HG03354 (cell line): Measurements from ENCODE around the gene SOX15.
"Not testable (repeated sequence)": the region's sequence is repeated elsewhere in the genome, so short reads cannot be mapped to it uniquely, and the experiment has no call there.

Source experiments
- ATAC-seq: cut with Tn5 transposase; IDR thresholded peaks from one replicate; pipeline ENCODE4 v1.9.1; 2021; ENCODE audit warnings: mild to moderate bottlenecking; ENCODE audit not compliant: unreplicated experiment, poor library complexity, severe bottlenecking

The SOX15 gene

DNA sequence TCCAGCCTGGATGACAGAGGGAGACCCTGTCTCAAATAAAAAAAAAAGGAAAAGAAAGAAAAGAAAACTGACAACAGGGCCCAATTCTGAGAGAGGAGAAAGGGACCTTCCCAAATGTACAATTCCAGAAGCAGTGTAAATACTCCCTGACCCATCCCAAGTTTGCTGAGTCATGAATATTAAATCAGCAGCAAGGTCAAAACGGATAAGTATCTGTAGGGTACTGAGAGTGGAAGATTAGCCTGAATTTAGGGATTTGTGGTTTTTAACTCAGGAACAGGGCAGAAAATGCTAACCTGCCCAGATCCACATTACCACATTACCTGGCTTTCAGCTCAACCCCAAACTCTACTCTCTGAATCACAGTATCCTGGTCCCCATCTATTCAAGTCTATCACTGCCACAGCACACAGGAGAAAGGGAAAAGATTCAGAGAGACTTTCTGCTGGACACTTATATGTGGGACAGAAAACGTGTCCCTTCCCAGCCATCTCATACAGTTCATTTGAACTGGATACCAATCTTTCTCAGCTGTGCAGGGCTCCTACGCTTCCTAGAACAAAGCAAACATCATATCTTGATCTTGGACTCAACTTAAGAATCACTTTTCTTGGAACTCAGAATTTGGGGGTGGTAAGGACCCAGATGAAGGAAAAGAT is 21.9 kb upstream of the SOX15 start:
- no peak for ATAC-seq

DNA sequence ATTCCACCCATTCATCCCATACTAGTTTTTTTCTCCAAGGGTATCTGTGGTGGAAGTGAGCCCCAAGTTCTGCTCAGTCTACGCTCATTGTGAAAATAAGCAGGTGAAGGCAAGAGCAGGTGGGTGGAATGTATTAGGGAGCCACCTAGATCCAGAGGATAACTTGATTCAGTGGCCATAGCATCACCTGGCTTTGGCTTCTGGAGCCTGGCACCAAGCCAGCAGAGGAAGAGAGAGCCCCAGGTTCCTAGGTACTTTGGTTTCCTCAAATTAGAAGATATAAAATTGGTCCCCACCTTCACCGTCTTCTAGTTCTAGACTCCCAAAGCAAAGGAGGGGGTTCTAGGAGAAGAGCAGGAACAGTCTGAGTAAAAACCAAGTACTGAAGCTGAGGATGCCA is 20.7 kb upstream of the SOX15 start:
- no peak for ATAC-seq

DNA sequence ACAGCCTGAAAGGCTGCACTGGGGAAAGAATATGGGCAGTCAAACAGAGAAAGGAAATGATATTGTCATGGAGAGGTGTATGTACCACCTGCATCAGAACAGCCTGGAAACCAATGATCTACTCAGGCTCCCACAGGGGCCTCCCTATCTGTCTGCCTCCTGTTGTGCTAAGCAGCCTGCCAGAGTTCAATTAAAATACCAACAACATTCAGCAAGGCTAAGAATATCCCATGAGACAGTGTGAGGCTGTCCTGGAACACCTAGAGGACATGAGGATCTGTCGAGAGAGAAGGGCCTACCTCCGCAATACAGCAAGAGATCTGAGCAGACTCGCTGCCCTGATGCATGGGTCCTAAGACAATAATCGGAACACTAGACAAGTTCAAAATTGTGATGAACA is 16.4 kb upstream of the SOX15 start:
- no peak for ATAC-seq

DNA sequence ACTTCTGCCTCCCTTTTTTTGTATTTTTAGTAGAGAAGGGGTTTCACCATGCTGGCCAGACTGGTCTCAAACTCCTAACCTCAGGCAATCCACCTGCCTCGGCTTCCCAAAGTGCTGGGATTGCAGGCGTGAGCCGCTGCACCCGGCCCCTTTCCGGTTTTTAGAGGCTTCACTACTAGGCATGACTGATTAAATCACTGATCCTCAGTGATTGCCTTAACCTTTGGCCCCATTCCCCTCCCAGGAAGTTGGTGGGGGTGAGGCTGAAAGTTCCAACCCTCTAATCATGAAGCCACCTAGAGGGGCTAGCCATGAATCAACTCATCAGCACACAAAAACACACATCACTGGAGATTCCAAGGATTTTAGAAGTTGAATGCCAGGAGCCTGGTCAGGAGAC is 7.7 kb upstream of the SOX15 start:
- ATAC-seq: not testable (repeated sequence)

DNA sequence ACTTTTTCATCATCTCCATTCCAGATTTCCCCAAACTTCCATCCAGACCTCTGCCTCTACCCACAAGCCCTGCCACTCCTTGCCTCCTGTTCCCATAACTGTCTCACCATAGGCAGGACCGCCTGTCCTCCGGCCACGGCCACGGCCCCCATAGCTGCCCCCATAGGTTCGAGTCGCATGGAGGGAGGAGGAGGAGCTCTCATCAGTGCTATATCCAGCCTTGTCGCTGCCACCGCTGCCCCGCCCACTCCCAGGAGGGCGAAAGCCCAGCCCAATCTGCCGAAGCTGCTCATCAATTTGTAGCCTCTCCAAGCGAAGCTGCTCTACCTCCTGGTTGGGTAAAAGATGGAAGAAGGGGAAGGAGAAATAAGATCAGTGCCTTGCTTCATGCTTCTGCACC is 3.4 kb upstream of the SOX15 start:
- no peak for ATAC-seq

DNA sequence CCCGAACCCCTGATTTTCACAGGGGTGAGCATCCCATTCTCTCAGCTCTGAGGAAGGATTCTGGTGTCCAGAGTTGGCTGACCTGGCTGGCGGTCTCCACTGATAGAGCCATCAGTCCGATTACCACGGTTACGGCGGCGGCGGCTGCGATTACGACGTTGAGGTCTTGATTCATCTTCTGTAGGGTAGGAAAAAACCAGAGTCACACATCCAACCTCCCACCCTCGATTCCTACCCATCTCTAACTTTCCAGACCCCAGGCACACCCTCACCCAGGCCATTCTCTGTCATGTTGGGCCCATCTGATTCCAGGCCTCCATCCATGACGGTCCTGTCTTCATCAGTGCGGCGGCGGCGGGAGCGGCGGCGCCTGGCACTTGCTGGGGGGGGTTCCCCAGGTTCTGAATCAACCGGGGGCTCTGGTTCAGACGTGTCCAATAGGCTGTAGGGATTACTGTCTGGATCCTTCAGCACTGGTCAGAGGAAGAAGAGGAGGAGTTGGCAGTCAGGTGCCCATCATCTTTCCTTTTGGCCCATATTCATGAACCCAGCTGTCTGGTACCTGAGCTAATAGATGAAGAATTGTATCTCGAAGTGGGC is 2.6 kb upstream of the SOX15 start:
- no peak for ATAC-seq

DNA sequence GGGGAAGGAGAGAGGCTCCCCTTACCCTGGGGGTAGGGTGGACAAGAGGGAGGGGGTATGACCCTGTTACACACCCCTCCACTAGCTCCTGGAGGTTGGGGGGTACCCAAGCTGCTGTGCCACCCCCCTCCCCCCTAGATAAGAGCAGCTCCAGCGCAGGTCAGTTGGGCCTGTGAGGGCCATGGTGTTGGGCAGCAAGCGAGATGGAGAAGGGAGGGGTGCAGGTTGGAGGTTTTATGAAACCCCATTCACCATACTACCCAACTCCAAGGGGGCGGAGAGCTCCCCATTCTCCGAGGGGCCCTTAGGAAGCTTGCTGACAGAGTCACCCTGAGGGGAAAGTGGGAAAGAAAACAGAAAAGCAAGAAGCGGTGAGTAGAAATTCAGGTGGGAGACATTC is 1.7 kb upstream of the SOX15 start:
- ATAC-seq: no peak

DNA sequence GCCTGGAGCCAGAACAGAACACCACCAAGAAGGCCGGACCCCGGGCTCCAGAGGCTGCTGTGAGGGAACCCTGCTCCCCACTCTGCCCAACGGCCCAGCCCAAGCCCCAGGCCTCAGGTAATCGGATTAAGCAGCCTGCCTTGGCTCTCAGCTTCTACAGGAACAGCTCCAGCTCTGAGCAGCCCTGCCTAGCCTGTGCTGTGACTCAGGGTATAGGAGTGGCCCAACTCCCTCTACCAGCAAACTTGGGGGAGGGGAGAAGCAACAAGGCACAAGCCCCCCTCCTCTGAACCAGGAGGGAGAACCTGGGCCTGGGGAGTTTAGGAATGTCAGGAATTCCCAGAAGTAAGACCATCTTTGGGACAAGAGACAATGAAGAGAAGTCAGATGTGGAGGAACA is 849 bp upstream of the SOX15 start:
- ATAC-seq: no peak

DNA sequence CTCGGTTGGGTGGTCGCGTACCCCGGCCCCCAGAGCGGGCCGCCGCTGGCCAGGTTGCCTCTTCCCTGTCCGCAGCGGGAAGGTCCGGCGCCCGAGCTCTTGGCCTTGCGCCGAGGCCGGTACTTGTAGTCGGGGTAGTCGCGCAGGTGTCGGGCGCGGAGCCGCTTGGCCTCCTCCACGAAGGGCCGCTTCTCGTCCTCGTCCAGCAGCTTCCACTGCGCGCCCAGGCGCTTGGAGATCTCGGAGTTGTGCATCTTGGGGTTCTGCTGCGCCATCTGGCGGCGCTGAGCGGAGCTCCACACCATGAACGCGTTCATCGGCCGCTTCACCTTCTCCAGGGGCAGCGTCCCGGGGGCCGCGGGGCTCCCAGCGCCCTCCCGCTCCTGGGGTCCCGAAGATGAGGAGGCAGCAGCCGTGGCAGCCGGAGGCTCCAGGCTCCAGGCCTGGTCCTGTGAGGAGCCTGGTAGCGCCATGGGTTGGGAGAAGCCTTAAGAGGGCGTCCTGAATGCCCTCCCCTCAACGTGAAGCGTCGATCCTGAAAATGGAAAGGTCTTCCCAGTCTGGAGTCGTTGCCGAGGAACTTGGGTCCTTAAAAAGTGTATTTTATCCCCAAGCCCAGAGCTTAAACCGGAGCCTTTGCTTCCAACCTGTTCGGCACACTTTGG is 558 bp downstream of the SOX15 start:
- no peak for ATAC-seq

DNA sequence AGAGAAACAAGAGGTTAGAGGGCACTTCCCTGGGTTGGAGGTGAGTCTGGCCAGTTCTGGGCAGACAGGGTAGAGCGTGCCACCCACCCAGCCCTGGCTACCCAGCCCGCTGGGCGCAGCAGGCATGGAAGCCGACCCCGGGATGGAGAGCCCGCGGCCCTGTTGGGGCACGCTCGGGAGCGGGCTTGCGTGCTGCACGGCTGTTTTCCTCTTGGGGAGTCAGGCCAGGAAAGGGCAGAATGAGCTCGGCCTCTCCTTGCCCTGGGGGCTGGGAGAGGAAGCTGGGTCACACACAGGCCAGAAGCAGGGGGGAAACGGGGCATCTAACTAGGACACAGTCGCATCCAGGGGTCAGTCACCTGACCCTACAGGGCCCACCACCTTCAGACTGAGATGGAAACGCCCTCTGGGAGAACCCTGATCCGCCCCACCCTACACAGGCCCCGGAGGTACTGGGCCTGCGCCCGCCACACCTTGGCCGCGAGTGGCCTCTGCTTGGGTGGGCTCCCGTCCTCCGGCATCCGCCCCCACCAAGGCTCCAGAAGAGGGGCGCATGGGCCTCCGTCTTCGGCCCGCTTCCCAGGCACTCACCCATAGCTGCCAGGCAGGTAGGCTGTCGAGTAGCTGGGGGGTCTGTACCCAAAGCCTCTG is 1.2 kb downstream of the SOX15 start:
- ATAC-seq: no peak

DNA sequence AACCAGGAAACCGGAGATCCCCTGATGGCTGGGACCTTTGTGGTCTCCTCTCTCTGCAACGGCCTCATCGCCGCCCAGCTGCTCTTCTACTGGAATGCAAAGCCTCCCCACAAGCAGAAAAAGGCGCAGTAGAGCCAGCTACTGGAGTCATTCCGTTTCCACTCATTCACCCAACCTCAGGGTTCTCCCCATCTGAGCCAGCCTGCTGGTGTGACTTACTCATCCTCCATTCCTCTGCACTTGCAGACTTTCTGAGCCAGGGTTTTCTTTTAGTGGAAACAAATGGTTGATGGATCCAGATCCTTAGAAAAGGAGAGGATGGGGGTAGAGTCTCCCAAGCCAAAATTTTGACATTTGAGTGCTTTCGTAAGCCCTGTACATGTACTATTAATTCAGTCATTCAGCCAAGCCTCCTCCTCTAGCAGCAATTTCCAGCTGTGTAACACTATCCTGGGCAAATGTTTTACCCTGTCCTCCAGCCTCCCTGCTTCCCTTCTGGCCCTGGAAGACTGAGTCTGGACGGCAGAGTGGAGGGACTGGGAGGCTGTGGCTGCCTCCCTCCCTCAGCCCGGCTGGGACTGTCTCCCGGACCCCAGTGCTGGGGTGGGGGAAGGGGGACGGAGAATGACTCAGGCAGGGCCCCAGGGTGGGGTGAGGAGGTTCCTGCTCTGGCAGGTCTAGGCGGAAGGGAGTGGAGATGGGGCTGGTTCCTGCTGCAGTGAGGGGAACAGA is 2.3 kb downstream of the SOX15 start:
- ATAC-seq: no peak

DNA sequence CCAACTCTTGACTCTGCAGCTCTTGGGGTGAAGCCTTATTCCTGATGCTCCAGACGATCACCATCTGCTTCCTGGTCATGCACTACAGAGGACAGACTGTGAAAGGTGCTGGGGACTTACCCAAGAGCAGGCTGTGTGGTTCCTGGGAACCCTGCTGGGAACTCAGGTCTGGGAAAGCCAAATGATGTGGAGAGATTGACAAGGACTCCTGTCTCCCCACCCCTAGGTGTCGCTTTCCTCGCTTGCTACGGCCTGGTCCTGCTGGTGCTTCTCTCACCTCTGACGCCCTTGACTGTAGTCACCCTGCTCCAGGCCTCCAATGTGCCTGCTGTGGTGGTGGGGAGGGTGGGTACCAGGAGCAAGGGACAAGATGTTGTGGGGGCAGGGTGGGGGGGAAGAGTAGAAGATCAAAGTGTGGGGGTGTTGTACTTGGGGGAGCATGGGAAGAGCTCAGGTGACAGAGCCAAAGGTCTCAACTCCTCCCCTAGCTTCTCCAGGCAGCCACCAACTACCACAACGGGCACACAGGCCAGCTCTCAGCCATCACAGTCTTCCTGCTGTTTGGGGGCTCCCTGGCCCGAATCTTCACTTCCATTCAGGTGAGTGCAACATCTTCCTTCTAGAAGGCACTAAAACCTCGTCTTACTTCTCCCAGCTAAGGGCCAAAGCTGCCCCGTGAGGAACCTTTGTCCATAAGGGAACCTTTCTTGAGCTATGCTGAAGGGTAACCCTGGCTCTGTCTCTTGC is 3.0 kb downstream of the SOX15 start:
- ATAC-seq: no peak

DNA sequence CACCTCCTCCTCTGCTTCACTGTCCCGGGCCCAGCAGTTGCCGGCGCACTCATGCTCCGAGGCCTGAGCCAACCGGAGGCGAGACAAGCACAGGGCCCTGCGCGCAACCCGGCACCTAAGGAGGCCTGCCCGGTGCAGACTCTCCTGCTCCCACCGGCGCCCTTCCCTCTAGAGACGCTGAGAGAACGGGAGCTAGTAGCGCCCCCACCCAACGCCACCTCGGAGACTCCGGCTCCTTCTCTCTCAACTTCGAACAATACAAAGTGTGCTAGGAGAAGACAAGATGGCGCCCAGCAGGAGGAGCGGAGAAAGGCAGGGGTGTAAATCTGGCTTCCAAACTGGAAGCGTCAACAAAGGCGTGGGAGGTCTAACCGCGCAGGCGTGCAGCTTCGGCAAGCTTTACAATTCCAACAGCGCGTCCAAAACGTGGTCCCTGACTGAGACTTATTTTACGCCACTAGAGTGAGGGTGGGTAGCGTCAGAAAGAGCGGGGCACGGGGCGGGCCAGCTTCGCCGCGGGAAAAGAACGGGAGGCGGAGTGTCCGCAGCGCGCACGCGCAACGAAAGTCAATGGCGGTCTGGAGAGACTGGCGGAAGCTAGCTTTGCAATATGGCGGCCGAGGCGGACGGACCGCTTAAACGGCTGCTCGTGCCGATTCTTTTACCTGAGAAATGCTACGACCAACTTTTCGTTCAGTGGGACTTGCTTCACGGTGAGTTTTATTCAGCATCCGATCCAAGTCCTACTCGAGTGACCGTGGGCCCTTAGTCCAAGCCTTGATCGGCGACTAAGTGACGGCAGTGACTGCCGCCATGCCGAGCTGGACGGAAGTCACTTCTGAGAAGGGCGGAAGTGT is 6.4 kb downstream of the SOX15 start, which contains the start of gene MPDU1:
MPDU1 (plus strand) TSS at position 600 of the 857 bp plus-strand sequence; CDS start at position 611, 11 bp downstream.
- ATAC-seq: peak; percentile 80

DNA sequence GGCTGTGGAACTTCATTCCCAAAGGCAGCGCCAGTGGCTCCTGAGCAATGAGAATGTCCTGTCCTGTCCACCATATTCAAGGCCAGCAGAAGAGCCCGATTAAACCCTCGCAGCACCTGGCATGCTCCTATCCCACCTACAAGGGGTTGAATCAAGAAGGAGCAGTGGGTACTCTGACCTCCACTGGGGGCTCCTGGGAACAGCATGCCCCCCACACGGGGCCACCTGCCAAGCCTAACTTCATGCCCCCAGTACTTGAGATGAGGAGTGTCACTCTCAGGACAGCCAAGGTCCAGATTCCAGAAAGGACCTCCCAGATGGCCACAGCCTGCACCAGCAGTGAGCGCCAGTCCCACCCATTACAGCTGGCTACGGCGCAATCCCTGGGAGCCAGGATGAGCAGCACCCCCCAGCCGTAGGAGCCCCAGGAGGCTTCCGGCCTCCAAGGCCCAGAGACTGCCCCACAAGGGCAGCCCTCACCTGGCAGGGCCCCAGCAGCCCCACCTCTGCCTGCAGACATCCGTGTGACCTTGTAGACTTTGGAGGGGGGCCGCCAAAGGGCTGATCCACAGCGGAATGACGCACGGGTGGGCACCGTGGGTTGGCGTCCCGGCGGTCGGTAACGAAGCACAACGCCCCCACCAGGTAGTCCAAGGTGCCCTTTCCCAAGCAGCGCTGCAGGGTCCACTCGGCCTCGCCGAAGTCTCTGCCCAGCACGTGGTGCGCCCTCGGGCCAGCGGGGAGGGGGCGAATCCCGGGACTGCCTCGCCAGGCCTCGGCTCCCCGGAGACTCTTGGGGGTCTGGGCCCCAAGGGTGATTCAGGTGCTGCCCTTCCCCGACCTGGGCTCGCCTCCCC is 7.3 kb downstream of the SOX15 start:
- ATAC-seq: no peak

DNA sequence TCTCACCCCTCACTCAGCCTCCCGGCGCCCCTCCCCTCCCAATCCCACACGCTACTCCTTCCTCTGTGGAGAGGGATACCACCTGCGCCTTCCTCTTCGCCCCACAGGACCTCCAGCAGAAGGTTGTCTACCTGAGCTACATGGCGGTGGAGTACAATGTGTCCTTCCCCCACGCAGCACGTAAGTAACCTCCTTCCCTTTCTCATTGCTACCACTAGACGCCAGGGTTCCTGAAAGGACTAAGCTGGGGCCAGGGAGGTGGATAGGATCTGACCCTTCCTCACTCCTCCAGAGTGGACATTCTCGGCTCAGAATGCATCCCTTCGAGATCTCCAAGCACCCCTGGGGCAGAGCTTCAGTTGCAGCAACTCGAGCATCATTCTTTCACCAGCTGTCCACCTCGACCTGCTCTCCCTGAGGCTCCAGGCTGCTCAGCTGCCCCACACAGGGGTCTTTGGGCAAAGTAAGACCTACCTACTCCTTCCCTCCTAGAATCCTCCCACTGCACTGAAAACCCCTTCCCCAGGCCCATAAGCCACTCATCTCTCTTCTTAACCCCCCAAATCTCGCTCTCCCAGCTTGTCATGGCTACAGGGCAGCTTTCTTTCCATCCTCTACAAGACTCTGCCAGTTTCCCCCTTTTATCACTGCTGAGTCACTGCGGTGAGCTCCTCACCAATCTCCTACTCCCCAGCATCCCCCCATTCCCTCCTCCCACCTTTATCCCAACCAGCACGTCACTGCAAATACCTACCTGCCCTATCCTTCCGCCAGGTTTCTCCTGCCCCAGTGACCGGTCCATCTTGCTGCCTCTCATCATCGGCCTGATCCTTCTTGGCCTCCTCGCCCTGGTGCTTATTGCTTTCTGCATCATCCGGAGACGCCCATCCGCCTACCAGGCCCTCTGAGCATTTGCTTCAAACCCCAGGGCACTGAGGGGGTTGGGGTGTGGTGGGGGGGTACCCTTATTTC is 9.0 kb downstream of the SOX15 start:
- no peak for ATAC-seq

DNA sequence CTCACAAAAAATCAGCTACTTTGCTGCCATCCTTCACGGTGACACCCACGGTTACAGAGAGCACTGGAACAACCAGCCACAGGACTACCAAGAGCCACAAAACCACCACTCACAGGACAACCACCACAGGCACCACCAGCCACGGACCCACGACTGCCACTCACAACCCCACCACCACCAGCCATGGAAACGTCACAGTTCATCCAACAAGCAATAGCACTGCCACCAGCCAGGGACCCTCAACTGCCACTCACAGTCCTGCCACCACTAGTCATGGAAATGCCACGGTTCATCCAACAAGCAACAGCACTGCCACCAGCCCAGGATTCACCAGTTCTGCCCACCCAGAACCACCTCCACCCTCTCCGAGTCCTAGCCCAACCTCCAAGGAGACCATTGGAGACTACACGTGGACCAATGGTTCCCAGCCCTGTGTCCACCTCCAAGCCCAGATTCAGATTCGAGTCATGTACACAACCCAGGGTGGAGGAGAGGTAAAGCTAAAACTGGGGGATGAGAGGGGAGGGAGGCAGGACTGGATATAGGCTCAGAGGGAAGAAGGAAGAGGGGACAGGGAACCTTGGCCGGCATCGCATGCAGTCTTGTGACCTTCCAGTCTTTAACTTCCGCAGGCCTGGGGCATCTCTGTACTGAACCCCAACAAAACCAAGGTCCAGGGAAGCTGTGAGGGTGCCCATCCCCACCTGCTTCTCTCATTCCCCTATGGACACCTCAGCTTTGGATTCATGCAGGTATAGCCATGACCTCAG is 9.9 kb downstream of the SOX15 start:
- no peak for ATAC-seq
